ENCODE data around the gene STAG1. TPM values are rescaled to one million over a fixed set of nuclear protein-coding genes. Genes with fewer than 3 reads are reported as not detected.

The STAG1 gene
- total and polyA plus RNA-seq, 9 of the 15 experiments (the other 6 are each of a cell fraction or from before 2014, with no cell fraction given): 2.7 to 17.7 (median 8.8) TPM

DNA sequence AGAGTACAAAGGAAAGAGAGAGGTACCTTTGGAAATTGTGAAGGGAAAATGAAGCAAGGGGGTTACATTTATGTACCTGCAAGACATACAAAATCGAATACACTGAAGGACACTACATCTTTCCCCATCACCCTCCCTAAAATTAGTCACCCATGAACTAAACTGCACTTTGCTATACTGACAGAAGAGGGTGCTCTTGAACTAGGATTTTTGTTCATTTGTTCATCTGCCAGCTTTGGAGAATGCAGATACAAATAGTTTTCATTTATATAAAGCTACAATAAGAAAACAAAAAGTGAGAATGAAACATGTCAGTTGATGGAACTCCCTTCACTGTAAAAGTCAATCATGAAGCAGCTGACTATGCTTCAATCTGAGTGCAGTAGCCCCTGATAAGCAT lies 446.3 kb downstream of the STAG1 start:
- intact Hi-C loops (cut with micrococcal nuclease) (no loop called here), in situ Hi-C loops (cut with MboI) (no loop called here)
- Histone ChIP-seq H3K9me3 (replicated peaks; ENCODE audit: control insufficient read depth, insufficient read depth, low read depth, low read length) (no peaks in the 10 kb centered on the region), H3K4me3 (no peak overlapping the region), H3K4me1 (replicated peaks in 1 of 2; ENCODE audit: control insufficient read depth in 2 of 2, insufficient read depth in 2 of 2, low read length in 2 of 2) (no peaks in the 10 kb centered on the region), H2AFZ (ENCODE audit: low read depth, low read length) (no peak overlapping the region), H3K4me2 (ENCODE audit: insufficient read depth, low read length) (no peak overlapping the region), H3K79me2 (ENCODE audit: control insufficient read depth, insufficient read depth, low read length) (no peaks in the 10 kb centered on the region), H3K9ac (ENCODE audit: insufficient read depth in 1 of 2, low read depth in 2 of 2, low read length in 2 of 2) (no peak overlapping the region), H4K20me1 (replicated peaks; ENCODE audit: control insufficient read depth, insufficient read depth, low read length) (no peaks in the 10 kb centered on the region), H3K9me1 (ENCODE audit: control insufficient read depth, insufficient read depth, low read length) (no peaks in the 10 kb centered on the region), H3K27ac (ENCODE audit: extremely low read depth, low read depth, low read length) (no peak overlapping the region), H3K27me3 (ENCODE audit: control insufficient read depth in 2 of 2, insufficient read depth in 2 of 2, low read length in 2 of 2) (no peaks in the 10 kb centered on the region), H3K36me3 (ENCODE audit: control insufficient read depth, insufficient read depth, low read length) (peaks cover 28% of the 10 kb centered on the region)
- POLR2A ChIA-PET: no interaction called here
- no TSS peak for BruUV-seq (replicated peaks)
- FAIRE-seq (no peak), ATAC-seq (no peak), DNase-seq (ENCODE audit: extremely low read depth in 1 of 4, low spot score in 3 of 4) (no peak)
- no CpG with 5 or more reads among the region's 1 CpG for WGBS (ENCODE audit: insufficient coverage, low coverage, missing lambda C conversion rate)
- TF ChIP-seq TBP (optimal IDR thresholded peaks at IDR 0.05; ENCODE audit: low read depth, low read length): no peak
- TF ChIP-seq CBX1 (IDR thresholded peaks at IDR 0.05; ENCODE audit: low read depth): no peak
- TF ChIP-seq BCL6 (CRISPR knock-in tag; IDR thresholded peaks at IDR 0.05): no peak
- no peak for TF ChIP-seq MAFG (tag; conservative IDR thresholded peaks at IDR 0.05)
- TF ChIP-seq RFX5 (IDR thresholded peaks at IDR 0.05; ENCODE audit: low read depth, low read length): no peak
- TF ChIP-seq RHOXF2B (CRISPR knock-in tag; conservative IDR thresholded peaks at IDR 0.05): no peak
- TF ChIP-seq SIN3A (IDR thresholded peaks at IDR 0.05; ENCODE audit: borderline replicate concordance in 2 of 2, control insufficient read depth in 1 of 2, low read depth in 2 of 2, low read length in 2 of 2): no peak
- no peak for TF ChIP-seq POLR2B (IDR thresholded peaks at IDR 0.05; ENCODE audit: low read depth, partially characterized antibody)
- TF ChIP-seq ZNF79 (CRISPR knock-in tag; IDR thresholded peaks at IDR 0.05; ENCODE audit: low read depth): no peak
- TF ChIP-seq HMGN3 (IDR thresholded peaks at IDR 0.05; ENCODE audit: borderline replicate concordance, extremely low read depth, insufficient read length, low read depth, low read length): no peak
- TF ChIP-seq, protein P1, sequence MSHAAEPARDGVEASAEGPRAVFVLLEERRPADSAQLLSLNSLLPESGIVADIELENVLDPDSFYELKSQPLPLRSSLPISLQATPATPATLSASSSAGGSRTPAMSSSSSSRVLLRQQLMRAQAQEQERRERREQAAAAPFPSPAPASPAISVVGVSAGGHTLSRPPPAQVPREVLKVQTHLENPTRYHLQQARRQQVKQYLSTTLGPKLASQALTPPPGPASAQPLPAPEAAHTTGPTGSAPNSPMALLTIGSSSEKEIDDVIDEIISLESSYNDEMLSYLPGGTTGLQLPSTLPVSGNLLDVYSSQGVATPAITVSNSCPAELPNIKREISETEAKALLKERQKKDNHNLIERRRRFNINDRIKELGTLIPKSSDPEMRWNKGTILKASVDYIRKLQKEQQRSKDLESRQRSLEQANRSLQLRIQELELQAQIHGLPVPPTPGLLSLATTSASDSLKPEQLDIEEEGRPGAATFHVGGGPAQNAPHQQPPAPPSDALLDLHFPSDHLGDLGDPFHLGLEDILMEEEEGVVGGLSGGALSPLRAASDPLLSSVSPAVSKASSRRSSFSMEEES (CRISPR knock-in tag; IDR thresholded peaks at IDR 0.05): no peak
- TF ChIP-seq ERF (CRISPR knock-in tag; IDR thresholded peaks at IDR 0.05): no peak
- TF ChIP-seq, protein P2, sequence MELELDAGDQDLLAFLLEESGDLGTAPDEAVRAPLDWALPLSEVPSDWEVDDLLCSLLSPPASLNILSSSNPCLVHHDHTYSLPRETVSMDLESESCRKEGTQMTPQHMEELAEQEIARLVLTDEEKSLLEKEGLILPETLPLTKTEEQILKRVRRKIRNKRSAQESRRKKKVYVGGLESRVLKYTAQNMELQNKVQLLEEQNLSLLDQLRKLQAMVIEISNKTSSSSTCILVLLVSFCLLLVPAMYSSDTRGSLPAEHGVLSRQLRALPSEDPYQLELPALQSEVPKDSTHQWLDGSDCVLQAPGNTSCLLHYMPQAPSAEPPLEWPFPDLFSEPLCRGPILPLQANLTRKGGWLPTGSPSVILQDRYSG (tag; conservative IDR thresholded peaks at IDR 0.05; ENCODE audit: low read depth): no peak
- CTCF ChIA-PET (ENCODE audit: low intra/inter-chr PET ratio): no interaction called here

Measured in K562 (cell line).